SU-DHL-6 (cell line): ENCODE results near the gene ECHDC1.

ENCODE experiments used
- H2AFZ ChIP-seq: fragments of 200-600 bp; sonication (generic); 2 replicates; pipeline ENCODE4 v1.6.1; 2014; ENCODE audit warnings: low read depth, mild to moderate bottlenecking, moderate library complexity, mixed read lengths, antibody characterized with exemption, low read length; ENCODE audit not compliant: severe bottlenecking
- H3F3A ChIP-seq: fragments of 200-600 bp; shearing (Covaris generic); 2 replicates; pipeline ENCODE4 v1.6.0; 2016; ENCODE audit warnings: antibody characterized with exemption, mild to moderate bottlenecking; ENCODE audit not compliant: insufficient read depth
- H3K27ac ChIP-seq: fragments of 200-600 bp; sonication (generic); 2 replicates; pipeline ENCODE4 v1.5.1; 2016; ENCODE audit warnings: low read depth, mild to moderate bottlenecking, low read length, moderate library complexity, mixed read lengths
- H3K27me3 ChIP-seq: fragments of 200-600 bp; sonication (generic), shearing (Covaris generic); 2 replicates; pipeline ENCODE4 v1.6.0; 2014; ENCODE audit warnings: mild to moderate bottlenecking, low read length
- H3K36me3 ChIP-seq: fragments of 200-600 bp; sonication (generic); 2 replicates; pipeline ENCODE4 v1.6.1; 2014; ENCODE audit warnings: mild to moderate bottlenecking, low read length, mixed read lengths
- H3K4me2 ChIP-seq: fragments of 300-600, 200-600 bp; shearing (Covaris generic), sonication (generic); 2 replicates; pipeline ENCODE4 v1.6.0; 2014; ENCODE audit warnings: low read length, low read depth, mild to moderate bottlenecking; ENCODE audit not compliant: poor library complexity, severe bottlenecking
- H3K4me3 ChIP-seq: fragments of 200-600 bp; sonication (generic); 2 replicates; pipeline ENCODE4 v1.5.1; 2014; ENCODE audit warnings: antibody characterized with exemption, low read length, mild to moderate bottlenecking, mixed read lengths; ENCODE audit not compliant: insufficient read depth, poor library complexity, severe bottlenecking
- H3K79me2 ChIP-seq: fragments of 200-600 bp; sonication (generic); 2 replicates; pipeline ENCODE4 v1.6.1; 2014; ENCODE audit warnings: mild to moderate bottlenecking, low read length, moderate library complexity; ENCODE audit not compliant: insufficient read depth
- H3K9ac ChIP-seq: fragments of 200-600 bp; sonication (generic); 2 replicates; pipeline ENCODE4 v1.7.0; 2014; ENCODE audit warnings: mild to moderate bottlenecking, low read length
- H3K9me2 ChIP-seq: fragments of 200-600 bp; sonication (generic); replicated peaks from 2 replicates; pipeline ENCODE4 v1.6.1; 2014; ENCODE audit warnings: low read length; ENCODE audit not compliant: insufficient read depth
- H3K9me3 ChIP-seq: fragments of 200-600 bp; sonication (generic); 2 replicates; pipeline ENCODE4 v1.6.1; 2014; ENCODE audit warnings: low read length, mixed read lengths; ENCODE audit not compliant: insufficient read depth
- H4K20me1 ChIP-seq: fragments of 200-600 bp; sonication (generic); 2 replicates; pipeline ENCODE4 v1.6.1; 2014; ENCODE audit warnings: low read depth, mild to moderate bottlenecking, antibody characterized with exemption, low read length, moderate library complexity, mixed read lengths
- CTCF ChIP-seq: fragments of 200-600 bp; sonication (generic); IDR thresholded peaks from one replicate; pipeline ENCODE4 v1.5.1; 2017; ENCODE audit warnings: antibody characterized with exemption, mild to moderate bottlenecking, low read length, moderate library complexity; ENCODE audit not compliant: insufficient read depth, poor library complexity, severe bottlenecking
- EZH2phosphoT487 ChIP-seq: fragments of 200-600 bp; sonication (generic), shearing (Covaris generic); conservative IDR thresholded peaks from 2 replicates; pipeline ENCODE4 v1.6.1; 2018; ENCODE audit warnings: mild to moderate bottlenecking, antibody characterized with exemption, low read length, moderate library complexity, mixed read lengths

ECHDC1 gene

DNA sequence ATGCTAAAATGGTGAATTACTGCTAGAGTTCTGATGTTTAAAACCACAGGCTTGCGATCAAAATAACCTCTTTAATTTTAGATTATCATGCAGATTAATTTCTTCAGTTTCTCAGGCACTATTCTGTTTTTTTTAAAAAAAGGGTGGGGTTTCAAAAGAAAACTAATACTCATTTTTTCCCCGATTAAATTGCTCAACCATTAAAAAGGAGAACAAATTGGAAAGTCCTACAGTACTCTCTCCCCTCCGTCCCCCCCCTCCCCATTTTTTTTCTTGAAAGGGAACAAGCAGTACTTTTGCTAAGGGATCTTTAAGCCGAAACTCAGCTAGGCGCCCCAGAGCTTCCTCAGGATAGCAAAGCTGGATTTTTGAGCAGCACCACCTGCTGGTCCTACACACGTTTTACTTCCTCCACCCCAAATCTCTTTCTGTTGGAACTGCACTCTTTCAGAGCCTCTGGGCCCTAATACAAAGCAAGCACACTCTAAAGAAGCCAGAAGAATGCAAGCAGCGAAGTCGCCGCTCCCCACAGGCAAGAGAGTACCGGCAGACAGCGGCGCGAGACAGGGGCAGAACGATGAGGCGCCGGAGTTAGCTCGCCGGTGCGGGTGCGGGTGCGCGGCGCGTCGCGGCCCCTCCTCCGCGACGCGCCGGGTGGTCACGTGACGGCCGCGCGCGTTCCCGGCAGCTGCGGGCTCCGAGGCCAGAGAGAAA is 77.1 kb downstream of the ECHDC1 start, which contains the start of gene RNF146:
TSS of gene RNF146 (plus strand) at position 687 of the 714 bp plus-strand sequence. CDS start 13,475 bp downstream, outside the sequence.
- H4K20me1 ChIP-seq: peaks cover 20% of the 10 kb centered on the region; the same call in 1 of the 2 replicates
- peak within 1 kb of the TSS; percentile 82 for H3K9ac ChIP-seq
- peaks cover 40% of the 10 kb centered on the region for H3K79me2 ChIP-seq
- TF ChIP-seq CTCF (peak; percentile 86), EZH2phosphoT487 (no peak)
- H3K36me3 ChIP-seq: no peaks in the 10 kb centered on the region
- H3K4me2 ChIP-seq: peak within 1 kb of the TSS; percentile 95
- H2AFZ ChIP-seq: peak within 1 kb of the TSS; percentile 82
- no peaks in the 10 kb centered on the region for H3K9me3 ChIP-seq
- H3K27ac ChIP-seq: peak within 1 kb of the TSS; percentile 95
- H3F3A ChIP-seq: peaks cover 15% of the 10 kb centered on the region
- H3K27me3 ChIP-seq: no peaks in the 10 kb centered on the region
- H3K9me2 ChIP-seq: no peaks in the 10 kb centered on the region
- H3K4me3 ChIP-seq: peak within 1 kb of the TSS; percentile 88

GRCh38 chr6:127263481-127263880 is 79.9 kb downstream of the ECHDC1 start:
- TF ChIP-seq CTCF (no peak), EZH2phosphoT487 (no peak)
- H3K27ac ChIP-seq: no peak overlapping the region
- H4K20me1 ChIP-seq: 0 out of 2 replicates have a peak, but pooled peaks cover under 1% of the 10 kb centered on the region
- H3K79me2 ChIP-seq: peaks cover 13% of the 10 kb centered on the region
- H3F3A ChIP-seq: peaks cover 15% of the 10 kb centered on the region
- H3K9me3 ChIP-seq: no peaks in the 10 kb centered on the region
- H3K36me3 ChIP-seq: no peaks in the 10 kb centered on the region
- H3K9me2 ChIP-seq: no peaks in the 10 kb centered on the region
- H3K4me2 ChIP-seq: no peak overlapping the region
- no peaks in the 10 kb centered on the region for H3K27me3 ChIP-seq
- H3K4me3 ChIP-seq: no peak overlapping the region
- no peak overlapping the region for H2AFZ ChIP-seq
- H3K9ac ChIP-seq: no peak overlapping the region

DNA sequence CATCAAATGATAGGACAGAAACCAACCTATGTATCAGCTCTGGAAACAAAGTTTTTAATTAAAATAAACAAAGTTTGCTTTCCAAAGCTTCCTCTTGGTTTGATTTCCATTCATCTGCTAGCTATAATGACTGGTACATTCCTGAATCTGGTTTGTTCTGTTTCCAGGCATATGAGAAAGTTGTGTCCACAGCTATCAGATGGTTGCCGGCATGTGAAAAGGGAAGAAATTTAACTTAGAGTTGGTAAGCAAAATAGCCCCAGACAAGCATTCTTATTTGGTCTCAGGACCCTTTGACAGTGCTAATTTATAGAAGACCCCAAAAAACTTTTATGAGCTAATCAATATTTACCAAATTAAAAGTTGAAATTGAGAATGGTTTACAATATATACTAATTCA is 80.5 kb downstream of the ECHDC1 start:
- Histone ChIP-seq H3K27ac (no peak overlapping the region), H3K4me2 (no peak overlapping the region), H3K9ac (no peak overlapping the region), H3K36me3 (no peaks in the 10 kb centered on the region), H3K9me3 (no peaks in the 10 kb centered on the region), H4K20me1 (no peaks in the 10 kb centered on the region), H3K9me2 (no peaks in the 10 kb centered on the region), H3K27me3 (no peaks in the 10 kb centered on the region), H2AFZ (no peak overlapping the region), H3F3A (peaks cover 15% of the 10 kb centered on the region), H3K79me2 (peaks cover 7% of the 10 kb centered on the region), H3K4me3 (no peak overlapping the region)
- TF ChIP-seq CTCF (no peak), EZH2phosphoT487 (no peak)
